Neural cell (in vitro differentiated cells): ENCODE measurements around the gene FGFBP2. TPM values are rescaled to one million over a fixed set of nuclear protein-coding genes. Genes with fewer than 3 reads are reported as not detected.

Experiments
- H2AFZ ChIP-seq: fragments of 200-600, 300-800 bp; sonication (generic), shearing (Covaris generic); 2 replicates; pipeline ENCODE4 v1.6.0; 2014; ENCODE audit warnings: low read depth, mild to moderate bottlenecking, antibody characterized with exemption, low read length, moderate library complexity
- H3F3A ChIP-seq: fragments of 200-600 bp; shearing (Covaris generic); 2 replicates; pipeline ENCODE4 v1.6.1; 2016; ENCODE audit warnings: mild to moderate bottlenecking, moderate library complexity, mixed read lengths, antibody characterized with exemption, low read length; ENCODE audit not compliant: insufficient read depth, poor library complexity, severe bottlenecking
- H3K27ac ChIP-seq: fragments of 200-600, 300-800 bp; sonication (generic), shearing (Covaris generic); 2 replicates; pipeline ENCODE4 v1.5.1; 2014; ENCODE audit warnings: mild to moderate bottlenecking, low read length, moderate library complexity
- H3K27me3 ChIP-seq: fragments of 300-800, 200-600 bp; sonication (generic), shearing (Covaris generic); 2 replicates; pipeline ENCODE4 v1.6.0; 2014; ENCODE audit warnings: mild to moderate bottlenecking, low read depth, low read length, moderate library complexity; ENCODE audit not compliant: insufficient read depth
- H3K36me3 ChIP-seq: fragments of 300-800, 200-600 bp; sonication (generic), shearing (Covaris generic); 2 replicates; pipeline ENCODE4 v1.5.1; 2014; ENCODE audit warnings: mild to moderate bottlenecking, antibody characterized with exemption, low read length, moderate library complexity; ENCODE audit not compliant: insufficient read depth
- H3K4me2 ChIP-seq: fragments of 300-800, 200-600 bp; sonication (generic), shearing (Covaris generic); 2 replicates; pipeline ENCODE4 v1.6.0; 2014; ENCODE audit warnings: mild to moderate bottlenecking, low read length
- H3K4me3 ChIP-seq: fragments of 300-800, 200-600 bp; sonication (generic), shearing (Covaris generic); 2 replicates; pipeline ENCODE4 v1.5.1; 2014; ENCODE audit warnings: mild to moderate bottlenecking, low read length, moderate library complexity
- H3K79me2 ChIP-seq: fragments of 200-600 bp; shearing (Covaris generic); replicated peaks from 2 replicates; pipeline ENCODE4 v1.6.0; 2014; ENCODE audit warnings: mild to moderate bottlenecking, low read length, moderate library complexity; ENCODE audit not compliant: insufficient read depth
- H3K9ac ChIP-seq: fragments of 300-800, 200-600 bp; sonication (generic), shearing (Covaris generic); 2 replicates; pipeline ENCODE4 v1.6.1; 2016; ENCODE audit warnings: mild to moderate bottlenecking, low read length, mixed read lengths
- H3K9me2 ChIP-seq: fragments of 200-600 bp; shearing (Covaris generic); 2 replicates; pipeline ENCODE4 v1.6.1; 2016; ENCODE audit warnings: mild to moderate bottlenecking, low read length, mixed read lengths; ENCODE audit not compliant: insufficient read depth
- H3K9me3 ChIP-seq: fragments of 200-600, 300-800 bp; sonication (generic), shearing (Covaris generic); 2 replicates; pipeline ENCODE4 v1.6.1; 2016; ENCODE audit warnings: mild to moderate bottlenecking, mixed run types, low read length, moderate library complexity, mixed read lengths
- H4K20me1 ChIP-seq: fragments of 200-600 bp; shearing (Covaris generic); 2 replicates; pipeline ENCODE4 v1.6.1; 2016; ENCODE audit warnings: mild to moderate bottlenecking, mixed run types; ENCODE audit not compliant: insufficient read depth
- CTCF ChIP-seq: fragments of 450-650 bp; IDR thresholded peaks from 2 replicates; pipeline ENCODE4 v1.5.1; 2014; ENCODE audit warnings: antibody characterized with exemption, mild to moderate bottlenecking, moderate library complexity; ENCODE audit not compliant: poor library complexity, severe bottlenecking
- EP300 ChIP-seq: fragments of 450-650 bp; conservative IDR thresholded peaks from 2 replicates; pipeline ENCODE4 v1.6.1; 2014; ENCODE audit warnings: antibody characterized with exemption, mild to moderate bottlenecking, moderate library complexity; ENCODE audit not compliant: poor library complexity, severe bottlenecking
- EZH2 ChIP-seq: fragments of 200-600, 300-800 bp; shearing (Covaris generic), sonication (generic); IDR thresholded peaks from 2 replicates; pipeline ENCODE4 v1.6.1; 2014; ENCODE audit warnings: antibody characterized with exemption, low read length, borderline replicate concordance, mild to moderate bottlenecking; ENCODE audit not compliant: insufficient read depth, poor library complexity, severe bottlenecking
- MXI1 ChIP-seq: fragments of 450-650 bp; conservative IDR thresholded peaks from 2 replicates; pipeline ENCODE4 v1.6.1; 2014; ENCODE audit warnings: antibody characterized with exemption, mild to moderate bottlenecking; ENCODE audit not compliant: poor library complexity, severe bottlenecking
- POLR2AphosphoS5 ChIP-seq: IDR thresholded peaks from 2 replicates; pipeline ENCODE4 v1.6.1; 2012
- RAD21 ChIP-seq: fragments of 450-650 bp; conservative IDR thresholded peaks from 2 replicates; pipeline ENCODE4 v1.6.1; 2014; ENCODE audit warnings: antibody characterized with exemption, mild to moderate bottlenecking, moderate library complexity
- REST ChIP-seq: IDR thresholded peaks from 2 replicates; pipeline ENCODE4 v1.6.1; 2012; ENCODE audit warnings: borderline replicate concordance
- SMC3 ChIP-seq: fragments of 450-650 bp; conservative IDR thresholded peaks from 2 replicates; pipeline ENCODE4 v1.6.1; 2014; ENCODE audit warnings: antibody characterized with exemption, mild to moderate bottlenecking, moderate library complexity; ENCODE audit not compliant: poor library complexity
- TAF1 ChIP-seq: IDR thresholded peaks from 2 replicates; pipeline ENCODE4 v1.6.1; 2012; ENCODE audit warnings: low read depth
- polyA plus RNA-seq: library from polyadenylated mRNA; depleted of rRNA; stranded (reverse); fragments of >200 nt; gene quantifications from 2 replicates; pipeline ENCODE4 v1.2.3, GENCODE V29; 2014

FGFBP2 gene
- polyA plus RNA-seq, 1 donor from 2014 or later, result not detected

GRCh38 chr4:15982842-15983524 lies 20.0 kb upstream of the FGFBP2 start:
- Histone ChIP-seq H3K27me3 (no peaks in the 10 kb centered on the region), H3K79me2 (no peaks in the 10 kb centered on the region), H3K9me3 (no peaks in the 10 kb centered on the region), H3K9ac (no peak overlapping the region), H3K36me3 (no peaks in the 10 kb centered on the region), H3F3A (no peaks in the 10 kb centered on the region), H3K4me3 (no peak overlapping the region), H3K9me2 (no peaks in the 10 kb centered on the region), H3K27ac (no peak overlapping the region), H2AFZ (no peak overlapping the region), H3K4me2 (no peak overlapping the region), H4K20me1 (no peaks in the 10 kb centered on the region)
- TF ChIP-seq TAF1 (no peak), MXI1 (no peak), REST (no peak), POLR2AphosphoS5 (no peak), EP300 (no peak), RAD21 (no peak), EZH2 (no peak), SMC3 (no peak)

GRCh38 chr4:15976456-15977447 lies 13.8 kb upstream of the FGFBP2 start:
- Histone ChIP-seq H3K9me3 (no peaks in the 10 kb centered on the region), H4K20me1 (no peaks in the 10 kb centered on the region), H3K27me3 (no peaks in the 10 kb centered on the region), H3K27ac (no peak overlapping the region), H3K9me2 (no peaks in the 10 kb centered on the region), H2AFZ (no peak overlapping the region), H3K4me2 (no peak overlapping the region), H3K79me2 (no peaks in the 10 kb centered on the region), H3K9ac (no peak overlapping the region), H3K36me3 (no peaks in the 10 kb centered on the region), H3F3A (no peaks in the 10 kb centered on the region), H3K4me3 (no peak overlapping the region)
- no peak for TF ChIP-seq RAD21
- TF ChIP-seq POLR2AphosphoS5, result no peak
- TF ChIP-seq EZH2, result no peak
- no peak for TF ChIP-seq CTCF
- TF ChIP-seq EP300, result no peak
- TF ChIP-seq TAF1, result no peak
- no peak for TF ChIP-seq MXI1
- TF ChIP-seq SMC3, result no peak
- TF ChIP-seq REST, result no peak
